IMR-90 (cell line): ENCODE measurements around the gene GGT5.

Experiments used
- BHLHE40 ChIP-seq: fragments of 150-350 bp; IDR thresholded peaks from 2 replicates; pipeline ENCODE4 v1.6.1; 2016; ENCODE audit warnings: mild to moderate bottlenecking, low read depth, low read length
- CEBPB ChIP-seq: IDR thresholded peaks from 2 replicates; pipeline ENCODE4 v1.6.1; 2012; ENCODE audit warnings: low read depth, low read length, improper control_type of control experiment
- CTCF ChIP-seq: conservative IDR thresholded peaks from 2 replicates; pipeline ENCODE4 v1.5.1; 2012; ENCODE audit warnings: mild to moderate bottlenecking, low read depth, low read length, improper control_type of control experiment
- FOS ChIP-seq: fragments of 150-350 bp; IDR thresholded peaks from 2 replicates; pipeline ENCODE4 v1.6.1; 2016; ENCODE audit warnings: low read depth, low read length
- MAFK ChIP-seq: IDR thresholded peaks from 2 replicates; pipeline ENCODE4 v1.6.1; 2012; ENCODE audit warnings: low read depth, low read length, improper control_type of control experiment
- MAZ ChIP-seq: IDR thresholded peaks from 2 replicates; pipeline ENCODE4 v1.6.1; 2012; ENCODE audit warnings: low read depth, mild to moderate bottlenecking, low read length, improper control_type of control experiment, moderate library complexity, borderline replicate concordance
- POLR2A ChIP-seq: IDR thresholded peaks from 2 replicates; pipeline ENCODE4 v1.6.1; 2012; ENCODE audit warnings: mild to moderate bottlenecking, low read depth, low read length
- RAD21 ChIP-seq: IDR thresholded peaks from 2 replicates; pipeline ENCODE4 v1.6.1; 2012; ENCODE audit warnings: low read length, improper control_type of control experiment
- RFX5 ChIP-seq: IDR thresholded peaks from 2 replicates; pipeline ENCODE4 v1.8.0; 2012; ENCODE audit warnings: low read depth, mild to moderate bottlenecking, low read length, moderate library complexity
- SMC3 ChIP-seq: fragments of 150-350 bp; IDR thresholded peaks from 2 replicates; pipeline ENCODE4 v1.6.1; 2016; ENCODE audit warnings: low read depth, mild to moderate bottlenecking, antibody characterized with exemption, low read length, moderate library complexity
- TF ChIP-seq, protein P1 (sequence below): fragments of 150-350 bp; IDR thresholded peaks from 2 replicates; pipeline ENCODE4 v1.6.1; 2016; ENCODE audit warnings: low read depth, mild to moderate bottlenecking, low read length, moderate library complexity, borderline replicate concordance
- TF ChIP-seq, protein P2 (sequence below): fragments of 150-350 bp; IDR thresholded peaks from 2 replicates; pipeline ENCODE4 v1.6.1; 2017; ENCODE audit warnings: mild to moderate bottlenecking, antibody characterized with exemption, low read length, low read depth

DNA sequence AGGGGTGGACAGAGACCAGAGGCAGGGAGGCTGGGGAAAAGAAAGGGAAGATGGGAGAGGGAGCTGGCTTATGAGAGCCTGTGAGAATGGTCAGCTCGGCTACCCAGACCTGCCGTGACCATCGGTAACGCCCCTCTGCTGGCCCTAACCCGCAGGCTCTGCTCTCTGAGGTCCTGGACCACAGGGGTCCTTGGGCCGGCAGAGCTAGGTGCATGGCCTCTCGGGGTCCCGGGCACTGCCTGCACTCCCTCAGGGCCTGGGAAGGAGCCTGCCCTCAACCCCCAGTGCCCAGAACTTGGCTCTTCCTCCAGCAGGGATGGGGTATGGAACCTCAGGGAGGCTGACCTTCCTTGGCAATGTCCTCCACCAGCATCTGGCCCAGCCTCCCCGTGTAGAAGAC is 13.2 kb downstream of the GGT5 start:
- TF ChIP-seq CTCF (no peak), POLR2A (no peak), MAFK (no peak), MAZ (no peak), SMC3 (no peak), RAD21 (no peak), BHLHE40 (no peak), CEBPB (no peak), RFX5 (no peak), FOS (no peak)
- TF ChIP-seq, protein P1, sequence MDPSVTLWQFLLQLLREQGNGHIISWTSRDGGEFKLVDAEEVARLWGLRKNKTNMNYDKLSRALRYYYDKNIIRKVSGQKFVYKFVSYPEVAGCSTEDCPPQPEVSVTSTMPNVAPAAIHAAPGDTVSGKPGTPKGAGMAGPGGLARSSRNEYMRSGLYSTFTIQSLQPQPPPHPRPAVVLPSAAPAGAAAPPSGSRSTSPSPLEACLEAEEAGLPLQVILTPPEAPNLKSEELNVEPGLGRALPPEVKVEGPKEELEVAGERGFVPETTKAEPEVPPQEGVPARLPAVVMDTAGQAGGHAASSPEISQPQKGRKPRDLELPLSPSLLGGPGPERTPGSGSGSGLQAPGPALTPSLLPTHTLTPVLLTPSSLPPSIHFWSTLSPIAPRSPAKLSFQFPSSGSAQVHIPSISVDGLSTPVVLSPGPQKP: no peak
- TF ChIP-seq, protein P2, sequence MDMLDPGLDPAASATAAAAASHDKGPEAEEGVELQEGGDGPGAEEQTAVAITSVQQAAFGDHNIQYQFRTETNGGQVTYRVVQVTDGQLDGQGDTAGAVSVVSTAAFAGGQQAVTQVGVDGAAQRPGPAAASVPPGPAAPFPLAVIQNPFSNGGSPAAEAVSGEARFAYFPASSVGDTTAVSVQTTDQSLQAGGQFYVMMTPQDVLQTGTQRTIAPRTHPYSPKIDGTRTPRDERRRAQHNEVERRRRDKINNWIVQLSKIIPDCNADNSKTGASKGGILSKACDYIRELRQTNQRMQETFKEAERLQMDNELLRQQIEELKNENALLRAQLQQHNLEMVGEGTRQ: no peak
